CD14-positive monocyte (primary cell): ENCODE measurements around the gene DCP1A. TPM values are rescaled to one million over a fixed set of nuclear protein-coding genes. Genes with fewer than 3 reads are reported as not detected.

Experiments
- DNase-seq, 3 donors: peaks; one replicate each; pipeline ENCODE4 v3.0.0-alpha.2; 2011 to 2022
- H2AFZ ChIP-seq: 2 replicates; pipeline ENCODE4 v1.6.0; 2012; ENCODE audit warnings: mild to moderate bottlenecking, low read depth, low read length, inconsistent platforms; ENCODE audit not compliant: insufficient read depth, poor library complexity, severe bottlenecking
- H3K27ac ChIP-seq, 2 donors: 1 replicate in 1 of 2; 2 replicates in 1 of 2; pipeline ENCODE4 v1.5.1; 2012 to 2013; ENCODE audit warnings: low read length in 2 of 2, control low read depth in 1 of 2, inconsistent platforms in 1 of 2, low read depth in 1 of 2, mild to moderate bottlenecking in 1 of 2
- H3K27me3 ChIP-seq, 2 donors: one replicate each; pipeline versions ENCODE4 v1.6.0 to v1.6.1; 2011 to 2013; ENCODE audit warnings: low read length in 2 of 2; ENCODE audit not compliant: control insufficient read depth in 2 of 2, insufficient read depth in 2 of 2
- H3K36me3 ChIP-seq, 2 donors: replicated peaks in 1 of 2; 1 replicate in 1 of 2; 2 replicates in 1 of 2; pipeline versions ENCODE4 v1.5.1 to v1.6.1; 2012 to 2013; ENCODE audit warnings: low read length in 2 of 2, control low read depth in 1 of 2, inconsistent platforms in 1 of 2, mild to moderate bottlenecking in 1 of 2; ENCODE audit not compliant: insufficient read depth in 2 of 2, control insufficient read depth in 1 of 2
- H3K4me1 ChIP-seq, 2 donors: 1 replicate in 1 of 2; 2 replicates in 1 of 2; pipeline versions ENCODE4 v1.5.1 to v1.6.1; 2012 to 2013; ENCODE audit warnings: low read length in 2 of 2, control low read depth in 1 of 2, inconsistent platforms in 1 of 2, mild to moderate bottlenecking in 1 of 2, moderate library complexity in 1 of 2; ENCODE audit not compliant: insufficient read depth in 2 of 2, control insufficient read depth in 1 of 2
- H3K4me2 ChIP-seq: replicated peaks from 2 replicates; pipeline ENCODE3; 2012; ENCODE audit warnings: low read length, moderate library complexity, mild to moderate bottlenecking; ENCODE audit not compliant: poor library complexity, severe bottlenecking; ENCODE audit errors: extremely low read depth
- H3K4me3 ChIP-seq, 3 experiments: fragments of 200-600 bp in 1 of 3; sonication (generic) in 1 of 3; replicated peaks in 1 of 3; 1 replicate in 2 of 3; 2 replicates in 1 of 3; pipeline ENCODE4 v1.5.1; 2011 to 2013; ENCODE audit warnings: low read length in 3 of 3, mild to moderate bottlenecking in 3 of 3, control low read depth in 2 of 3, low read depth in 2 of 3, inconsistent platforms in 1 of 3, moderate library complexity in 1 of 3
- H3K79me2 ChIP-seq: 2 replicates; pipeline ENCODE4 v1.6.0; 2012; ENCODE audit warnings: mild to moderate bottlenecking, control low read depth, inconsistent platforms, low read length, moderate library complexity; ENCODE audit not compliant: insufficient read depth
- H3K9ac ChIP-seq: 2 replicates; pipeline ENCODE4 v1.6.0; 2017; ENCODE audit warnings: low read length, mild to moderate bottlenecking; ENCODE audit not compliant: insufficient read depth, poor library complexity, severe bottlenecking
- H3K9me3 ChIP-seq, 2 donors: replicated peaks in 1 of 2; 1 replicate in 1 of 2; 2 replicates in 1 of 2; pipeline versions ENCODE4 v1.5.1 to v1.6.1; 2012 to 2013; ENCODE audit warnings: low read length in 2 of 2, control low read depth in 1 of 2; ENCODE audit not compliant: control insufficient read depth in 1 of 2, insufficient read depth in 1 of 2
- H4K20me1 ChIP-seq: 2 replicates; pipeline ENCODE4 v1.6.0; 2012; ENCODE audit warnings: mild to moderate bottlenecking, low read length, control low read depth, moderate library complexity; ENCODE audit not compliant: insufficient read depth
- H3K27ac Mint-ChIP-seq, 7 donors: one replicate each; pipeline ENCODE4 v1.8.0; 2020; ENCODE audit warnings: mild to moderate bottlenecking in 7 of 7, mixed read lengths in 7 of 7, moderate library complexity in 6 of 7, inconsistent platforms in 2 of 7
- H3K27me3 Mint-ChIP-seq, 3 donors: one replicate each; pipeline ENCODE4 v1.8.0; 2021 to 2022; ENCODE audit warnings: low read depth in 3 of 3, mild to moderate bottlenecking in 3 of 3, mixed read lengths in 3 of 3, moderate library complexity in 3 of 3, inconsistent platforms in 1 of 3
- H3K36me3 Mint-ChIP-seq, 2 donors: one replicate each; pipeline ENCODE4 v1.8.0; 2020; ENCODE audit warnings: mixed read lengths in 2 of 2, inconsistent platforms in 1 of 2, mild to moderate bottlenecking in 1 of 2
- H3K4me1 Mint-ChIP-seq: one replicate; pipeline ENCODE4 v1.8.0; 2020; ENCODE audit warnings: mild to moderate bottlenecking, mixed read lengths
- H3K4me3 Mint-ChIP-seq, 2 donors: one replicate each; pipeline ENCODE4 v1.8.0; 2020; ENCODE audit warnings: mild to moderate bottlenecking in 2 of 2, mixed read lengths in 2 of 2, moderate library complexity in 1 of 2
- H3K9me3 Mint-ChIP-seq, 7 donors: one replicate each; pipeline ENCODE4 v1.8.0; 2020 to 2022; ENCODE audit warnings: mixed read lengths in 7 of 7, mild to moderate bottlenecking in 6 of 7, moderate library complexity in 6 of 7, inconsistent platforms in 2 of 7
- WGBS: methylation state at CpG from one replicate; pipeline ENCODE4 v1.1.5; 2013; ENCODE audit warnings: missing lambda C conversion rate; ENCODE audit not compliant: insufficient coverage; 5-methylcytosine and 5-hydroxymethylcytosine counted together
- intact Hi-C, 2 donors: fragments of 100-400 bp; cut with micrococcal nuclease; formaldehyde crosslinking; loops; one replicate each; pipeline versions ENCODE4 v1.15.0 to v1.15.1; 2023
- polyA plus RNA-seq, 3 donors: library from polyadenylated mRNA; depleted of rRNA in 1 of 3; unstranded in 2 of 3; stranded (reverse) in 1 of 3; fragments of 300-500 nt in 2 of 3; fragments of >200 nt in 1 of 3; fragmentation: Illumina TruSeq in 2 of 3; gene quantifications; 1 replicate in 2 of 3; 2 replicates in 1 of 3; pipeline ENCODE4 v1.2.3, GENCODE V29; 2012 to 2021
- TF ChIP-seq, protein P1 (sequence below): fragments of 200-600 bp; IDR thresholded peaks from one replicate; pipeline ENCODE4 v1.8.0; 2022; ENCODE audit warnings: antibody characterized with exemption, mild to moderate bottlenecking

Gene DCP1A
- polyA plus RNA-seq, 3 donors = 11.9 to 25.4 (median 19.3) TPM

DNA sequence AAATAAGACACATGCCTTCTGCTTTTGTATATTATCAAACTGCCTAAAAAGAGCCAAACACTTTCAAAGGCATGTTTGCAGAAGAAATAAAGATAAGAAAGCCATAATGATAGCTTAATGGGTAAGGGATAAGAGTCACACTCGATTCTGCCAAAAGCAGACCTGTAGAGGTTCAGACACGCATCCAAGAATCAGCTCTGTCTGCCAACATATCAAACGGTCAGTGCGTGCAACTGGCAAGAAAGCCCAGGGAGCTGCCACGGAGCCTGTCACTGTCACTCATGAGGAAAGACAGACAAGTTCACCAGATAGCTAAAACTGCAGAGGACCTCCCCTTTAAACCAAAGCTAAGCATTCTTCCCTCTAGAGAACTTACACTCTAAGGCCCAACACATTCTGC, 23.2 kb downstream of the DCP1A start:
- Mint-ChIP-seq H3K27ac (no peak overlapping the region), H3K4me1 (peaks cover 15% of the 10 kb centered on the region), H3K27me3 (no peaks in the 10 kb centered on the region), H3K4me3 (no peak overlapping the region), H3K36me3 (peaks cover 32 to 51% of the 10 kb centered on the region in 2 donors), H3K9me3 (peaks cover 0 to 6% (median 0%) of the 10 kb centered on the region in 7 donors)
- Histone ChIP-seq H3K4me3 (no peak overlapping the region), H3K27me3 (no peaks in the 10 kb centered on the region), H3K4me1 (peaks cover 4 to 5% of the 10 kb centered on the region in 2 donors), H2AFZ (no peak overlapping the region), H3K9me3 (no peaks in the 10 kb centered on the region), H3K4me2 (no peak overlapping the region), H3K79me2 (peaks cover 66% of the 10 kb centered on the region), H3K36me3 (peaks cover 15 to 61% of the 10 kb centered on the region in 2 donors), H3K27ac (no peak overlapping the region), H4K20me1 (peaks cover 89% of the 10 kb centered on the region), H3K9ac (no peak overlapping the region)
- TF ChIP-seq, protein P1, sequence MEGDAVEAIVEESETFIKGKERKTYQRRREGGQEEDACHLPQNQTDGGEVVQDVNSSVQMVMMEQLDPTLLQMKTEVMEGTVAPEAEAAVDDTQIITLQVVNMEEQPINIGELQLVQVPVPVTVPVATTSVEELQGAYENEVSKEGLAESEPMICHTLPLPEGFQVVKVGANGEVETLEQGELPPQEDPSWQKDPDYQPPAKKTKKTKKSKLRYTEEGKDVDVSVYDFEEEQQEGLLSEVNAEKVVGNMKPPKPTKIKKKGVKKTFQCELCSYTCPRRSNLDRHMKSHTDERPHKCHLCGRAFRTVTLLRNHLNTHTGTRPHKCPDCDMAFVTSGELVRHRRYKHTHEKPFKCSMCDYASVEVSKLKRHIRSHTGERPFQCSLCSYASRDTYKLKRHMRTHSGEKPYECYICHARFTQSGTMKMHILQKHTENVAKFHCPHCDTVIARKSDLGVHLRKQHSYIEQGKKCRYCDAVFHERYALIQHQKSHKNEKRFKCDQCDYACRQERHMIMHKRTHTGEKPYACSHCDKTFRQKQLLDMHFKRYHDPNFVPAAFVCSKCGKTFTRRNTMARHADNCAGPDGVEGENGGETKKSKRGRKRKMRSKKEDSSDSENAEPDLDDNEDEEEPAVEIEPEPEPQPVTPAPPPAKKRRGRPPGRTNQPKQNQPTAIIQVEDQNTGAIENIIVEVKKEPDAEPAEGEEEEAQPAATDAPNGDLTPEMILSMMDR = no peak
- DNase-seq = no peak
- intact Hi-C loops = no loop called here
- 100% methylated on average over 5 of the region's 5 CpGs for WGBS

- WGBS = 100% methylated on average over 1 of the region's 5 CpGs
- no peak overlapping the region for H3K9ac ChIP-seq
- H3K9me3 ChIP-seq = no peaks in the 10 kb centered on the region
- DNase-seq = no peak
- Mint-ChIP-seq H3K9me3 (peaks cover 0 to 2% (median 0%) of the 10 kb centered on the region in 7 donors), H3K4me3 (no peak overlapping the region), H3K36me3 (peaks cover 26 to 59% of the 10 kb centered on the region in 2 donors), H3K27ac (peak overlapping the region in 4 of 7 donors; percentile 14 to 91 (median 56)), H3K4me1 (peaks cover 9% of the 10 kb centered on the region), H3K27me3 (no peaks in the 10 kb centered on the region)
- TF ChIP-seq, protein P1 = no peak
- H4K20me1 ChIP-seq = peaks cover 68% of the 10 kb centered on the region
- H2AFZ ChIP-seq = no peak overlapping the region
- intact Hi-C loops = no loop called here
- H3K4me2 ChIP-seq = no peak overlapping the region
- peaks cover 46% of the 10 kb centered on the region for H3K79me2 ChIP-seq
- no peaks in the 10 kb centered on the region for H3K27me3 ChIP-seq
- peaks cover 4 to 5% of the 10 kb centered on the region in 2 donors for H3K4me1 ChIP-seq
- H3K36me3 ChIP-seq = peaks cover 32 to 67% of the 10 kb centered on the region in 2 donors
- no peak overlapping the region for H3K4me3 ChIP-seq
- peak overlapping the region in 1 of 2 donors; percentile 50 for H3K27ac ChIP-seq
Measured at GRCh38 chr3:53320697-53321096, 26.6 kb downstream of the DCP1A start.
